NCI-H2107 treated with DMSO at 0.1 percent for 48 hours (cell line): ENCODE measurements around the gene SERPINI1.

Source experiments
- DNase-seq: peaks from one replicate; lab custom pipeline; 2025; ENCODE audit not compliant: unreplicated experiment; lab: John Stamatoyannopoulos, UW

Gene SERPINI1

GRCh38 chr3:167843886-167844285 lies 108.4 kb downstream of the SERPINI1 start:
- no peak for DNase-seq

DNA sequence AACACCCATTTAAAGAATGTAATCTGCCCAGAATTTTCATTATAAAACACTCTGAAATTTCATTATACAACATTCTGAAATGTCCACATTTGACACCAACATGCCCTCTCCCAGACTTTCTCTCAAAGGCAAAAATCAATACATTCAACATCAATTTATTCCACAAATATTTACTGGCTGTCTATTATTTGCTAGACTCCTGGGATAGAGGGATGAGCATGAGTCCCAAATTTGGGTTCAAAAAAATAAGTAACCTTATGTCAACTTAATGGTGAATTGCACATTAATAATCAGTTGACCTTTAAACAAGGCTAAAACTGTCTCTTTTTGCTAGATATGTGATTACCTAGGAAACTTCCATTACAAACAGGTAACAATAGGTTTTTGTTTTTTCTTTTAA lies 109.0 kb downstream of the SERPINI1 start:
- DNase-seq, result no peak

- DNase-seq, result no peak
Observed at GRCh38 chr3:167851171-167851570, 115.7 kb downstream of the SERPINI1 start.

DNA sequence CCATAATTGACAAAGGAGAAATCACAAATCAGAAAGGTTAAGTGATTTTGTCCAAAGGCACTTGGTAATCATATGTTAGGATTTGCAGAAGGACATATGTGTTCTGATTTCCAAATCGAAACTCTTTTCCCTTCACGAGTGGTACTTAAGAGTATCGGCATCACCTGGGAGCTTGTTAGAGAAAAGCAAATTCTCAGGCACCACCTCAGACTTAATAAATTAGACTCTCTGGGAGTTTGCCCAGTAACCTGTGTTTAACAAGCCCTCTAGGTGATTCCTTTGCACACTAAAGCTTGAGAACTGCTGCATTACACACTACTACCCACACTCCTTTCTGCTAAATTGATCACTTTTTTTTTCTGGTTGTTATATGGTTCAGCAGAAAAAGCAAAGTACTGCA lies 116.2 kb downstream of the SERPINI1 start:
- DNase-seq, result no peak

- no peak for DNase-seq
Observed at GRCh38 chr3:167852216-167852615, 116.7 kb downstream of the SERPINI1 start.

DNA sequence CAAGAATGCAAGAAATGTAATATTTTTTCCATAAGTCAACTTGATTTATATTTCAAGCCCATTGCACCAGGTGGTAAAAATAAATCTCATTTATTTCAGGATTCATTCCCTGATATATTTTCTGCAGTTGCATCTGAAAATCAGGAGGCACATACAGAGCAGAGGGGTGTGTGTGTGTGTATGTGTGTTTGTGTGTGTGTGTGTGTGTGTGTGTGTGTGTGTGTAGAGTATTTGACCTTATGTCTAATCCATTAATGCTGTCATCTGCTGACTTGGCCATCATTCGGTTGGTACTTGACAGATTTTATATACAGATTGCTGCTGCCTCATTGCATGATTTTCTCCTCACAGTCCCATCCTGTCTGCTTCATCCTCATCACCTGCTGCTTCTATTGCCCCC lies 118.5 kb downstream of the SERPINI1 start:
- DNase-seq, result no peak

GRCh38 chr3:167854846-167855245 lies 119.3 kb downstream of the SERPINI1 start:
- no peak for DNase-seq

DNA sequence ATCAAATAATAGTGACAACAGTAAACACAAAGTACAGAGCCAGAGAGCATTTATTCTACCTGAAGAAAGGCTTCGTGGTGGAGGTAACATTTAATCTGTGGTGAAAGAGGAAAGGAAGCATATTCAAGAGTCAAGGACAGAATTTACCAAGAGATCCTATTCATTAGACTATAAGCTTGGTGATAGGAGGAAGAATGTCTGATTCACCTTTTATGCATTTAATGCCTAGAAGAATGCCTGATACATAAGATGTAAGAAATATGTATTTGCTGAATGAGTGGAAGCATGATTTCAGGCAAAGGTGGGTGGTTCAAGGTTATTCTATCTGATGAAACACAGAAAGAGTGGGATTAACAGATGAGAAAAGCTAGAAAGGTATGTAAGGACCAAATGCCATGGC lies 119.8 kb downstream of the SERPINI1 start:
- DNase-seq, result no peak

DNA sequence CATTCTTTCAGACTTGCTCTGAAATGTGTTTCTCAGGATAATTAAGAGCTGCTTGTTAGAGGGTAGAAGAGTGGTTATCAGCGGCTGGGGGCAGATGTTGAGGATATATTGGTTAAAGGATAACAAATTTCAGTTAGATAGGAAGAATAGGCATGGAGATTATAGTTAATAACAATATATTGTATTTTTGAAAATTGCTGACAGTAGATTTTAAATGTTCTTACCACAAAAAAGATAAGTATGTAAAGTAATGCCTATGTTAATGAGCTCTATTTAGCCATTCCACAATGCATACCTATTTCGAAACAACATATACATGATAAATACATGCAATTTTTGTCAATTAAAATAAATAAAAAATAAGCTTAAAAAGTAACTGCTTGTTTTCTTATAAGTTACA lies 123.3 kb downstream of the SERPINI1 start:
- no peak for DNase-seq

DNA sequence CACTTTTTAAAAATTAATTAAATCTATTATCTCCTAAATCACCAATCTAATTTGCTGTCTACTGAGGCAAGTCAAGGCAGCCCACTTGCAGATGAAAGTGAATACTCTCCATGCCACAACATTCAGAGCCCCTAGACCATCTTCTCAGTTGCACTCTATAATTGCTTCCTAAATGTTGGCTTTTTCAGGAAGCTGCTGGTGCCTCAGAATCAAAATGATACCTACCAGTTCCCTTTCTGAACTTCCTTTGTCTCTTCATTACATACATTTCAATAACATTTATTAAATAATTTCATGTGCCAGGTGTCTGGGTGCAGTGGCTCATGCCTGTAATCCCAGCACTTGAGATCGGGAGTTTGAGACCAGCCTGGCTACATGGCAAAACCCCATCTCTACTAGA lies 124.1 kb downstream of the SERPINI1 start:
- no peak for DNase-seq

DNA sequence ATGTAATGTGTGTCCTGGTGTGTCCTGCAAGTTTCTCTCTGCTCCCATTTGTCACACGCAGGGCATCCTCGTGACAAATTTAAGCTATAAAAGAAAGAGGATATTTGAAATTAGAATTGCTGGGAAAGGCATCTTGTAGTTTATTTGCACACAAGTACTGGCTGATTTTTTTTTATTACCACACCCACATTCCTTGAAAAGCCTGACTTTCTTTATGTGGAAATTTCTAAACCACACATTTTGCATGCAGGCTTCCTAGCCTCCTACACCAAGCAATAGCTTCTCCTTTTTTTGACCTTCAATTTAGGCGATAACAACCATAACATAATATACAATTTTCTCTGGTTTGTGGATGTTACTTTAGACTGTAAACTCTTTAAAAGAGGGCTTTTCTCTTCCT lies 126.1 kb downstream of the SERPINI1 start:
- no peak for DNase-seq

GRCh38 chr3:167862104-167862730 lies 126.7 kb downstream of the SERPINI1 start:
- DNase-seq, result no peak

DNA sequence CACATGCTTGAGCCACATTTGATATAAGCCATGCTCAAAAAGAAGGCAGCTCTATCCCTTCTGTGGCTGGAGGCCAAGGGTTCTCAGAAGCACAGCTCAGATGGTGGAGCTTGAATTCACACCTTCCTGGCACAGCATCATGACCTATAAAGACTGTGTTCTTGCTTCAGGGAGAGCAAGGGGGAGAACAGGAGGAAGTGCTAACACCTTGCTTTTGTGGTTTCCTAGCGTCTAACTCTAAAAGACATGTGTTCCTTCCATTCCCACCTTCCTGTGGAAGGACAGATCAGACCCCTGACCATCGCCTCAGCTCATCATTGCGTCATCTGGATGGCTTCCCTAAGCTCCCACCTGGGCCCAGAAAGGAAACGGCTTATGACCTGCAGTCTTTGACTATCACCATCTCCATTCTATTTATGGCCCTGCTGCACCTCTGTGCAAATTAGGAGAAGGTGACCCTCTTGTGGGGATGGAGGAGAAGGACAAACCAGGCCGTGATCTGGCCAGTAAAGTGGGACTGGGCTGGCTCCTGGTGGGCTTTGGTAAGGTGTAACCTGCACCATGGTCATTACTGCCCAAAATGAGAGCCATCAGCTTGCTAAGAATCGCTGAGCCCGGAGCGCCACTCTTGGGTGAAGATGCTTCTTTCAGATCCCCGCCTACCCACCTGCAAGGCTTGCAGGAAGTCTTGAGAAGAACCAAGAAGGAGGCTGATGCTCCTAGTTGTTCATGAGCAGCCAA lies 128.5 kb downstream of the SERPINI1 start:
- no peak for DNase-seq

DNA sequence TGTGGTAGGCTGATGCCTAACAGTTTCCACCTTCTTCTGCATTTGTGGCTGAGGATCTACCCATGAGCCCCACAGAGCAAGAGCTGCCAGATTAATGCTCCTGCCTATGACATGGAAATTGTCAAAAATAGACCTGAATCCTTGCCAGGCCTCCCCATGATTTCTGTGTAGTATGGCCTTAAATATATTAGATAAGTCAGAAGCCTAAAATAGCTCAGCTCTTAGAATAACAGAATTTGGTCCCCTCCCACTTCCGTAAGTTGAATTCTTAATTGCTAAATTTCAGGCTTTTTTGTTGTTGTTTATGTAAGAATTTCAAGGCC lies 129.0 kb downstream of the SERPINI1 start:
- no peak for DNase-seq

- no peak for DNase-seq
Observed at GRCh38 chr3:167866331-167866730, 130.8 kb downstream of the SERPINI1 start.

DNA sequence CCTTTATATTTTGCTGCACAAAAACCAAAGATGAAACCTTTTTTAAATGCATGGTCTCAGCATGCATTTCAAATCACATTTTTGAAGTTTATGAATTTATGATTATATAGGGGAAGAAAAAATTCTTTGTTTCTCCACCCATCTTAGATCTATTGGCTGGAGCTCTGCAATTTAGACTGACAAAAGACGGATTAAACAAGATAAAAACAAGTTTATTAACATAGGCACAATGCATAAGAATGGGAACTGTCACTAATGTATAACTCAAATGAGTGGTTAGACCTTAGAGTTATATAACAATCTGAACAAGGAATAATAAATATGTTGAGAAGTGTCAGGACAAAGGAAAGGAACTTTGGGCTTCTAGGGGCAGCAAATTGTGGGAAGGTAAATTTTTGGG lies 132.5 kb downstream of the SERPINI1 start:
- DNase-seq, result no peak

- no peak for DNase-seq
Observed at GRCh38 chr3:167870181-167870580, 134.7 kb downstream of the SERPINI1 start.

- no peak for DNase-seq
Observed at GRCh38 chr3:167870759-167871158, 135.2 kb downstream of the SERPINI1 start.

GRCh38 chr3:167872032-167872431 lies 136.5 kb downstream of the SERPINI1 start:
- no peak for DNase-seq

DNA sequence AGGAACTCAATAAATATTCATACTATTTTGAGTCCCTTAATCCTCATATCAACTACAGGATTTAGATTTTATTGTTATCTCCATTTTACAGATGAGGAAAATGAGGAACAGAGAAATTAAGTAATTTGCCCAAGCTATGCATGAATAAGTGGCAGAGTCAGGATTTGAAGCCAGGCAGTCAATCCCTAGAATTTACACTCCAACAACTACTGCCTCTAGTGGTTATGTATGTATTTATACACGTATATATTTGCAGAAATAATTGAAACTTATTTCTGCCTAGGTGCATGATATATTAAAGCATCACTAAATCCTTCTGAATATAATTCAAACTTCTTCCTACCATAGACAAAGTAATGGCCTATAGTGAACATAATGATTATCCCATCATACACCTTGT lies 137.4 kb downstream of the SERPINI1 start:
- no peak for DNase-seq

DNA sequence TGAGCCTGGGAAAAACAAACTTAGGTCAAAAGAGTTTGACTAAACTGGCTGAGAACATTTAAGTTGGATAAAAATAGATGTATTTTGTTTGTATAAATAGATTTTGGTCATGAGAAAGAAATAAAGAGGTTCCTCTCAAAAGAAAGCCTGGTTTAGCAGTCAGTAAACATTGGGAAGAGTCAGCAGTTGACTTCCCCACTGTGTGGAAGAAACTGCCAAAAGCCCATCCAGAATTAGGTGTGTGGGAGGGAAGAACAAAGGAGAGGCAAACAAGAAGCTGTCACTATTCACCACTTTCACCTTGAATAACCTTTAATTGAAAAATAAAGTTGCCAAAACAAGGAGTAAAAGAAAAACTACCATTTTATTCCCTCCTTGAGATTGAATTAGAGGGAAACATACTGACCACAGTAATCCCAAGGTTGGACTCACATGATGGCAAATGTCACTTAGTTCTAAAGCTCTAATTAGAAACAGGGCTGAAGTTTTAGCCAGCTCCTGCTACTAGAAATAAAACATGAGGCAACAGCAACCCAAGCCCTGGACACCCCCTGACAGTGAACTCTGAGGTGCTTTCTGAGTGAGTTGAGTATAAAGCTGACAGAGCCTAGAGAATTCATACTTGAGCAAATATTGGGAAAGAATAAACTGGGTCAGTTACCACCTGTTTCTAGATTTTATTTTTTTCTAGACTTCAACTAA lies 139.3 kb downstream of the SERPINI1 start:
- no peak for DNase-seq
